ENCODE data around the gene STAT3. TPM values are rescaled to one million over a fixed set of nuclear protein-coding genes. Genes with fewer than 3 reads are reported as not detected.

The STAT3 gene
- total and polyA plus RNA-seq, 2 of the 13 experiments (the other 11 are each of a cell fraction or from before 2014, with no cell fraction given): 61.8 to 62.4 TPM

DNA sequence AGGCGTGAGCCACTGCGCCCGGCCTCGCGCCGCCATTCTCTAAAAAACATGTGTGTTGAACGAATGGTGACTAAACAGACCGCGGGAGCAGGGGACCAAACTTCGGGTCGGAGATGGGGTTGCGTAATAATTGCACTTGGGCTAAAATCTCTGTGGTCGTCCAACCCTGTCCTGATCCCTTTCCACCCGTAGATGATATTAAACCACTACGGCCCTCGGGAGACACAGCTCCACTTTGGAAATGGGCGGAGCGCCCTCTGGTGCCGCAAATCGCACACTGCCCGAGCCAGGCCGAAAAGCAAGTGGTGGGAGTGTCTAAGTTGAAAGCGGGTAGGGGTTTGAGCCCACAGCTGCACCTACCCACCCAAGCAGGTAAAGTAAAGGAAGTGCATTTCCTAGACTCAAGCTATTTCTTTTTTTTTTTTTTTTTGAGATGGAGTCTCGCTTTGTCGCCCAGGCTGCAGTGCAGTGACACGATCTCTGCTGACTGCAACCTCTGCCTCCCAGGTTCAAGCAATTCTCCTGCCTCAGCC, 17.8 kb upstream of the STAT3 start (continued):
- TF ChIP-seq, protein P1, sequence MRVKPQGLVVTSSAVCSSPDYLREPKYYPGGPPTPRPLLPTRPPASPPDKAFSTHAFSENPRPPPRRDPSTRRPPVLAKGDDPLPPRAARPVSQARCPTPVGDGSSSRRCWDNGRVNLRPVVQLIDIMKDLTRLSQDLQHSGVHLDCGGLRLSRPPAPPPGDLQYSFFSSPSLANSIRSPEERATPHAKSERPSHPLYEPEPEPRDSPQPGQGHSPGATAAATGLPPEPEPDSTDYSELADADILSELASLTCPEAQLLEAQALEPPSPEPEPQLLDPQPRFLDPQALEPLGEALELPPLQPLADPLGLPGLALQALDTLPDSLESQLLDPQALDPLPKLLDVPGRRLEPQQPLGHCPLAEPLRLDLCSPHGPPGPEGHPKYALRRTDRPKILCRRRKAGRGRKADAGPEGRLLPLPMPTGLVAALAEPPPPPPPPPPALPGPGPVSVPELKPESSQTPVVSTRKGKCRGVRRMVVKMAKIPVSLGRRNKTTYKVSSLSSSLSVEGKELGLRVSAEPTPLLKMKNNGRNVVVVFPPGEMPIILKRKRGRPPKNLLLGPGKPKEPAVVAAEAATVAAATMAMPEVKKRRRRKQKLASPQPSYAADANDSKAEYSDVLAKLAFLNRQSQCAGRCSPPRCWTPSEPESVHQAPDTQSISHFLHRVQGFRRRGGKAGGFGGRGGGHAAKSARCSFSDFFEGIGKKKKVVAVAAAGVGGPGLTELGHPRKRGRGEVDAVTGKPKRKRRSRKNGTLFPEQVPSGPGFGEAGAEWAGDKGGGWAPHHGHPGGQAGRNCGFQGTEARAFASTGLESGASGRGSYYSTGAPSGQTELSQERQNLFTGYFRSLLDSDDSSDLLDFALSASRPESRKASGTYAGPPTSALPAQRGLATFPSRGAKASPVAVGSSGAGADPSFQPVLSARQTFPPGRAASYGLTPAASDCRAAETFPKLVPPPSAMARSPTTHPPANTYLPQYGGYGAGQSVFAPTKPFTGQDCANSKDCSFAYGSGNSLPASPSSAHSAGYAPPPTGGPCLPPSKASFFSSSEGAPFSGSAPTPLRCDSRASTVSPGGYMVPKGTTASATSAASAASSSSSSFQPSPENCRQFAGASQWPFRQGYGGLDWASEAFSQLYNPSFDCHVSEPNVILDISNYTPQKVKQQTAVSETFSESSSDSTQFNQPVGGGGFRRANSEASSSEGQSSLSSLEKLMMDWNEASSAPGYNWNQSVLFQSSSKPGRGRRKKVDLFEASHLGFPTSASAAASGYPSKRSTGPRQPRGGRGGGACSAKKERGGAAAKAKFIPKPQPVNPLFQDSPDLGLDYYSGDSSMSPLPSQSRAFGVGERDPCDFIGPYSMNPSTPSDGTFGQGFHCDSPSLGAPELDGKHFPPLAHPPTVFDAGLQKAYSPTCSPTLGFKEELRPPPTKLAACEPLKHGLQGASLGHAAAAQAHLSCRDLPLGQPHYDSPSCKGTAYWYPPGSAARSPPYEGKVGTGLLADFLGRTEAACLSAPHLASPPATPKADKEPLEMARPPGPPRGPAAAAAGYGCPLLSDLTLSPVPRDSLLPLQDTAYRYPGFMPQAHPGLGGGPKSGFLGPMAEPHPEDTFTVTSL (CRISPR knock-in tag; IDR thresholded peaks at IDR 0.05; ENCODE audit: borderline replicate concordance): no peak

DNA sequence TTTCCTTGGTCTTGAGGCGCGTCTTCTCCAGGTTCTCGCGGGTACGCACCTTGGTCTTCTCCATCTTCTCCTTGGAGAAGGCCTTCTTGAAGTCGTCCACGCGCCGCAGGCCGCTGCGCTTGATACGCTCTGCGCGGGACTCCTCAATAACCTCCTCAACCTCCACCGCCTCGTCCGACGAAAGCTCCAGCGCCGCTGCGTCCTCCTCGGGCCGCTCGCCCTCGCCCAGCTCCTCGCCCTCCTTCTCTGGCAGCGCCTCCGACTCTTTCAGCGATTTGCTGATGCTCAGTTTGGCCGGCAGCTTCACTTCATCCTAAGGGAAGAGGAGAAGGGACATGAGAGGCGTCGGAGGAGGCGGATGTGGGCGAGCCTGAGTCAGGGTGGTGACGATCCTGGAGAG, 16.8 kb upstream of the STAT3 start:
- 98% methylated on average over 35 of the region's 35 CpGs for WGBS (ENCODE audit: low lambda C conversion rate)
- Histone ChIP-seq H3K4me3 (replicated peaks in 1 of 3; ENCODE audit: insufficient read depth in 1 of 3, low read depth in 2 of 3, low read length in 3 of 3) (no peak overlapping the region), H4K20me1 (ENCODE audit: insufficient read depth, low read length) (no peaks in the 10 kb centered on the region), H3K27ac (ENCODE audit: extremely low read length, insufficient read depth, low read length) (no peak overlapping the region), H3K9me3 (ENCODE audit: low read length) (no peaks in the 10 kb centered on the region), H3K4me1 (ENCODE audit: insufficient read depth, low read length) (peaks cover 13% of the 10 kb centered on the region), H3K36me3 (replicated peaks in 1 of 2; ENCODE audit: control insufficient read depth in 1 of 2, insufficient read depth in 2 of 2, low read length in 2 of 2) (peaks cover 4 to 13% of the 10 kb centered on the region in 2 experiments), H3K79me2 (ENCODE audit: insufficient read depth, low read length) (no peaks in the 10 kb centered on the region), H3K9ac (ENCODE audit: insufficient read depth, low read depth, low read length) (no peak overlapping the region), H3K27me3 (ENCODE audit: control insufficient read depth in 1 of 2, insufficient read depth in 2 of 2, low read length in 2 of 2) (no peaks in the 10 kb centered on the region), H3K4me2 (ENCODE audit: low read depth, low read length) (no peak overlapping the region), H2AFZ (ENCODE audit: low read length) (no peak overlapping the region)
- BruUV-seq (replicated peaks): no TSS peak
- no peak for FAIRE-seq
- no peak for ATAC-seq
- in situ Hi-C loops (cut with HindIII; ENCODE audit: extremely low pct_ligation_motif_present, low pct_unique_long_range_greater_than_20kb): no loop called here
- intact Hi-C loops (cut with micrococcal nuclease; ENCODE audit: unreplicated experiment): no loop called here
- DNase-seq (ENCODE audit: low spot score): no peak
- POLR2A ChIA-PET: interaction anchor here (1.4 kb wide), 1 partner anchor 18 kb away, joined by 4 read pairs; the partner anchor contains the start of gene CAVIN1
- CTCF ChIA-PET (ENCODE audit: low intra/inter-chr PET ratio, low total read pairs): interaction anchor here (6.6 kb wide), 1 partner anchor 82 kb away, joined by 163 read pairs; no protein-coding TSS in a partner anchor
- TF ChIP-seq PRPF4 (IDR thresholded peaks at IDR 0.05; ENCODE audit: low read depth, low read length, poor library complexity, severe bottlenecking) (no peak), IRF2 (CRISPR knock-in tag; IDR thresholded peaks at IDR 0.05) (no peak), NR2F2 (IDR thresholded peaks at IDR 0.05; ENCODE audit: borderline replicate concordance, low read depth) (no peak), ZNF841 (CRISPR knock-in tag; IDR thresholded peaks at IDR 0.05; ENCODE audit: borderline replicate concordance) (no peak), SMARCC2 (IDR thresholded peaks at IDR 0.05) (no peak), TEAD3 (CRISPR knock-in tag; optimal IDR thresholded peaks at IDR 0.05; ENCODE audit: borderline replicate concordance) (no peak), HES4 (CRISPR knock-in tag; IDR thresholded peaks at IDR 0.05; ENCODE audit: borderline replicate concordance) (no peak), WIZ (CRISPR knock-in tag; IDR thresholded peaks at IDR 0.05) (no peak), ZNF557 (CRISPR knock-in tag; IDR thresholded peaks at IDR 0.05) (no peak), ZNF629 (CRISPR knock-in tag; conservative IDR thresholded peaks at IDR 0.05) (no peak)
- TF ChIP-seq, protein P2, sequence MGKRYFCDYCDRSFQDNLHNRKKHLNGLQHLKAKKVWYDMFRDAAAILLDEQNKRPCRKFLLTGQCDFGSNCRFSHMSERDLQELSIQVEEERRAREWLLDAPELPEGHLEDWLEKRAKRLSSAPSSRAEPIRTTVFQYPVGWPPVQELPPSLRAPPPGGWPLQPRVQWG (CRISPR knock-in tag; IDR thresholded peaks at IDR 0.05; ENCODE audit: borderline replicate concordance, low read depth): no peak
- TF ChIP-seq, protein P3, sequence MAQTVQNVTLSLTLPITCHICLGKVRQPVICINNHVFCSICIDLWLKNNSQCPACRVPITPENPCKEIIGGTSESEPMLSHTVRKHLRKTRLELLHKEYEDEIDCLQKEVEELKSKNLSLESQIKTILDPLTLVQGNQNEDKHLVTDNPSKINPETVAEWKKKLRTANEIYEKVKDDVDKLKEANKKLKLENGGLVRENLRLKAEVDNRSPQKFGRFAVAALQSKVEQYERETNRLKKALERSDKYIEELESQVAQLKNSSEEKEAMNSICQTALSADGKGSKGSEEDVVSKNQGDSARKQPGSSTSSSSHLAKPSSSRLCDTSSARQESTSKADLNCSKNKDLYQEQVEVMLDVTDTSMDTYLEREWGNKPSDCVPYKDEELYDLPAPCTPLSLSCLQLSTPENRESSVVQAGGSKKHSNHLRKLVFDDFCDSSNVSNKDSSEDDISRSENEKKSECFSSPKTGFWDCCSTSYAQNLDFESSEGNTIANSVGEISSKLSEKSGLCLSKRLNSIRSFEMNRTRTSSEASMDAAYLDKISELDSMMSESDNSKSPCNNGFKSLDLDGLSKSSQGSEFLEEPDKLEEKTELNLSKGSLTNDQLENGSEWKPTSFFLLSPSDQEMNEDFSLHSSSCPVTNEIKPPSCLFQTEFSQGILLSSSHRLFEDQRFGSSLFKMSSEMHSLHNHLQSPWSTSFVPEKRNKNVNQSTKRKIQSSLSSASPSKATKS (CRISPR knock-in tag; IDR thresholded peaks at IDR 0.05): no peak
